NB4 (cell line): ENCODE data around the gene POLR3B.

Source experiments
- POLR2A ChIP-seq: IDR thresholded peaks from 2 replicates; pipeline ENCODE4 v1.6.1; 2011; ENCODE audit warnings: mild to moderate bottlenecking; ENCODE audit not compliant: insufficient read length; ENCODE audit errors: extremely low read depth
- TF ChIP-seq, protein P1 (sequence below): IDR thresholded peaks from one replicate; pipeline ENCODE4 v1.5.1; 2012; ENCODE audit warnings: low read depth, low read length

DNA sequence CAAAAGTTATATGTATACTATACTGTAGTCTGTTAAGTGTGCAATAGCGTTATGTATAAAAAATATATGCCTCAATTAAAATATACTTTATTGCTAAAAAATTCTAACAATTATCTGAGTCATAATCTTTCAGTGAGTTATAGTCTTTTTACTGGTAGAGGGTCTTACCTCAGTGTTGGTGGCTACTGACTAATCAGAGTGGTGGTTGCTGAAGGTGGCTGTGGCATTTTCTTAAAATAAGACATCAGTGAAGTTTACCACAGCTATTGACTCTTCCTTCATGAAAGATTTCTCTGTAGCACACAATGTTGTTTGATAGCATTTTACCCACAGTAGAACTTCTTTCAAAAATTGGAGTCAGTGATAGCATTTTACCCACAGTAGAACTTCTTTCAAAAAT lies 23.4 kb downstream of the POLR3B start:
- TF ChIP-seq, protein P1, sequence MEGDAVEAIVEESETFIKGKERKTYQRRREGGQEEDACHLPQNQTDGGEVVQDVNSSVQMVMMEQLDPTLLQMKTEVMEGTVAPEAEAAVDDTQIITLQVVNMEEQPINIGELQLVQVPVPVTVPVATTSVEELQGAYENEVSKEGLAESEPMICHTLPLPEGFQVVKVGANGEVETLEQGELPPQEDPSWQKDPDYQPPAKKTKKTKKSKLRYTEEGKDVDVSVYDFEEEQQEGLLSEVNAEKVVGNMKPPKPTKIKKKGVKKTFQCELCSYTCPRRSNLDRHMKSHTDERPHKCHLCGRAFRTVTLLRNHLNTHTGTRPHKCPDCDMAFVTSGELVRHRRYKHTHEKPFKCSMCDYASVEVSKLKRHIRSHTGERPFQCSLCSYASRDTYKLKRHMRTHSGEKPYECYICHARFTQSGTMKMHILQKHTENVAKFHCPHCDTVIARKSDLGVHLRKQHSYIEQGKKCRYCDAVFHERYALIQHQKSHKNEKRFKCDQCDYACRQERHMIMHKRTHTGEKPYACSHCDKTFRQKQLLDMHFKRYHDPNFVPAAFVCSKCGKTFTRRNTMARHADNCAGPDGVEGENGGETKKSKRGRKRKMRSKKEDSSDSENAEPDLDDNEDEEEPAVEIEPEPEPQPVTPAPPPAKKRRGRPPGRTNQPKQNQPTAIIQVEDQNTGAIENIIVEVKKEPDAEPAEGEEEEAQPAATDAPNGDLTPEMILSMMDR: no peak
- TF ChIP-seq POLR2A: no peak
